ENCODE data around the gene MYH10. TPM values are rescaled to one million over a fixed set of nuclear protein-coding genes. Genes with fewer than 3 reads are reported as not detected.

MYH10 gene
- total RNA-seq, 1 experiment from 2014 or later, result 74.0 TPM

DNA sequence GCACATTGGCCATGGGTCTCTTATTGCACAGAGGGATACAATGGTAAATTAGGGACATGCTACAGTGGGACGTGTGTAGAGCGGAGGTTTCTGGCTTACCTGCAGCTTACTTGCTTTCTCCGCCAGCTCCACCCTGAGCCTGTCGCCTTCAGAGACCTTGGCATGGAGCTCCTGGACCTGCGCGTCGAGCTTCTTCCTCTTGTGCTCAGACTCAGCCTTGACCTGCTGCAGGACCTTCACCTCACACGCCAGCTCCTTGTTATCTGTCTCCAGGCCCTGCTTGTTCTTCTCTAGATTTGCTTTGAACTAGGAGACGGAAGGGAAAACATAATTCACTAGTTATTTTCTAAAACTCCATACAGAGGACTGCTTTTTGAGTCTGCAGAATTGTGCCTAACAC, 131.4 kb downstream of the MYH10 start:
- intact Hi-C loops (cut with micrococcal nuclease; ENCODE audit: unreplicated experiment), result no loop called here
- POLR2A ChIA-PET, result no interaction called here
- Histone ChIP-seq H3K36me3 (ENCODE audit: control insufficient read depth, insufficient read depth, low read length) (no peaks in the 10 kb centered on the region), H3K27me3 (replicated peaks; ENCODE audit: control insufficient read depth, insufficient read depth, low read length) (no peaks in the 10 kb centered on the region), H3K9me3 (no peaks in the 10 kb centered on the region), H3K4me3 (ENCODE audit: low read depth, low read length) (no peak overlapping the region), H3K4me1 (no peaks in the 10 kb centered on the region)
- Mint-ChIP-seq H3K9me3 (ENCODE audit: unreplicated experiment) (no peaks in the 10 kb centered on the region), H3K27me3 (ENCODE audit: insufficient read depth, unreplicated experiment) (no peaks in the 10 kb centered on the region), H3K36me3 (ENCODE audit: insufficient read depth, unreplicated experiment) (peaks cover 43% of the 10 kb centered on the region), H3K27ac (ENCODE audit: unreplicated experiment) (no peak overlapping the region), H3K4me1 (ENCODE audit: low read depth, unreplicated experiment) (no peaks in the 10 kb centered on the region), H3K4me3 (ENCODE audit: unreplicated experiment) (no peak overlapping the region)
- BruUV-seq (replicated peaks), result no TSS peak
- CTCF ChIA-PET, result no interaction called here
- no peak for DNase-seq
- TF ChIP-seq, protein P1, sequence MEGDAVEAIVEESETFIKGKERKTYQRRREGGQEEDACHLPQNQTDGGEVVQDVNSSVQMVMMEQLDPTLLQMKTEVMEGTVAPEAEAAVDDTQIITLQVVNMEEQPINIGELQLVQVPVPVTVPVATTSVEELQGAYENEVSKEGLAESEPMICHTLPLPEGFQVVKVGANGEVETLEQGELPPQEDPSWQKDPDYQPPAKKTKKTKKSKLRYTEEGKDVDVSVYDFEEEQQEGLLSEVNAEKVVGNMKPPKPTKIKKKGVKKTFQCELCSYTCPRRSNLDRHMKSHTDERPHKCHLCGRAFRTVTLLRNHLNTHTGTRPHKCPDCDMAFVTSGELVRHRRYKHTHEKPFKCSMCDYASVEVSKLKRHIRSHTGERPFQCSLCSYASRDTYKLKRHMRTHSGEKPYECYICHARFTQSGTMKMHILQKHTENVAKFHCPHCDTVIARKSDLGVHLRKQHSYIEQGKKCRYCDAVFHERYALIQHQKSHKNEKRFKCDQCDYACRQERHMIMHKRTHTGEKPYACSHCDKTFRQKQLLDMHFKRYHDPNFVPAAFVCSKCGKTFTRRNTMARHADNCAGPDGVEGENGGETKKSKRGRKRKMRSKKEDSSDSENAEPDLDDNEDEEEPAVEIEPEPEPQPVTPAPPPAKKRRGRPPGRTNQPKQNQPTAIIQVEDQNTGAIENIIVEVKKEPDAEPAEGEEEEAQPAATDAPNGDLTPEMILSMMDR (IDR thresholded peaks at IDR 0.05; ENCODE audit: insufficient read depth in 1 of 2, low read depth in 1 of 2, low read length in 1 of 2, severe bottlenecking in 1 of 2, unreplicated experiment in 1 of 2), result no peak

DNA sequence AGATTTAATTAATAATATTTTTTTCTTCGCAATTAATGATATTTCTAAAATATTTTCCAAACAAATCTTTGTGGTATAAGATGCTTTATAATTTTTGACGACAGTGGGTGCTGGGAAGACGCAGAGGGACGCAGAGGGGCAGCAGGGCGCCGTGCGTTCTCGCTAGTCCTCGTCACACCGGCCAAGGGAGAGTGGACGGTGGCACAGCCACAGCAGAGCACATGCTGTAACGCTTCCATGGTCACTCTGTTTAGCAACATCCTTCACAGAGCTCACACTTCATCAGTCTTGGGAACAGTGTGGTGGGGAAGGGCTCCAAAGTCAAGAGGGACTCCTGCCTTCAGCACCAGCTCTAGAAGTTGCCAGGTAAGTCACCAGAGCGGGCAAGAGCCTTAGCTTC, 134.4 kb downstream of the MYH10 start:
- TF ChIP-seq, protein P1 (IDR thresholded peaks at IDR 0.05; ENCODE audit: insufficient read depth in 1 of 2, low read depth in 1 of 2, low read length in 1 of 2, severe bottlenecking in 1 of 2, unreplicated experiment in 1 of 2), result no peak

DNA sequence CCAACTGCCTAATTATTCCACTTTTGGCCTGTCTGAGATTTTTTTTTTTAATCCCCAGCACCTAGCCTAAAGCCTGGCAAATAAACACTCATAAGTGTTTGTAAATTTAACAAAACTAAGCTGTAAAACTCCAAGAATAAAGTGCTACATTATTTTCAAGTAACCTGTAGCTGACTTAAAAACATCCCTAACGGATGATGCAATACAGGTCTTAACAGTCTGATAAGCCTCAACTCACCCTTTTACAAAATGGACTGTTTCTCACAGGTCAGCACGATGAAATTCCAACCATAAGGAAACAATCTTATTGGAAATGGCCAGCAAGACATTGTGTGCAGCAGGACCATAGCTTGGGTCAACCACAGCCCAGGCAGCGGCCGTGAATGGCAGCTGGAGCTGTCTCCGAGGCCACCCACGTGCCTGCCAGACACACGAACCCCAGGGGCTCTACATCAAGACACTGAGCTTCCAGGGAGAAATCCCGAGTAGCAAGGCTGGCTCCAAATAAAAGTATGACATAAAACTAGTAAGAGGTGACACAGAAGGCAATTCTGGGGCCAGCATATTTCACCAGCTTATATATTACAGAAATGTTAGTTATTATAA, 135.9 kb downstream of the MYH10 start:
- no peaks in the 10 kb centered on the region for H3K27me3 Mint-ChIP-seq (ENCODE audit: insufficient read depth, unreplicated experiment)
- H3K9me3 Mint-ChIP-seq (ENCODE audit: unreplicated experiment), result no peaks in the 10 kb centered on the region
- Histone ChIP-seq H3K27me3 (replicated peaks; ENCODE audit: control insufficient read depth, insufficient read depth, low read length) (no peaks in the 10 kb centered on the region), H3K4me3 (ENCODE audit: low read depth, low read length) (no peak overlapping the region), H3K36me3 (ENCODE audit: control insufficient read depth, insufficient read depth, low read length) (no peaks in the 10 kb centered on the region), H3K9me3 (no peaks in the 10 kb centered on the region), H3K4me1 (no peaks in the 10 kb centered on the region)
- no peaks in the 10 kb centered on the region for H3K4me1 Mint-ChIP-seq (ENCODE audit: low read depth, unreplicated experiment)
- no peak overlapping the region for H3K4me3 Mint-ChIP-seq (ENCODE audit: unreplicated experiment)
- TF ChIP-seq, protein P1 (IDR thresholded peaks at IDR 0.05; ENCODE audit: insufficient read depth in 1 of 2, low read depth in 1 of 2, low read length in 1 of 2, severe bottlenecking in 1 of 2, unreplicated experiment in 1 of 2), result no peak
- BruUV-seq (replicated peaks), result no TSS peak
- ChIA-PET CTCF (no interaction called here), POLR2A (no interaction called here)
- no peak for DNase-seq
- H3K36me3 Mint-ChIP-seq (ENCODE audit: insufficient read depth, unreplicated experiment), result peaks cover 64% of the 10 kb centered on the region
- no peak overlapping the region for H3K27ac Mint-ChIP-seq (ENCODE audit: unreplicated experiment)
- intact Hi-C loops (cut with micrococcal nuclease; ENCODE audit: unreplicated experiment), result no loop called here

More for the DNA sequence above, 134.4 kb downstream of the MYH10 start:
- no peaks in the 10 kb centered on the region for H3K27me3 Mint-ChIP-seq (ENCODE audit: insufficient read depth, unreplicated experiment)
- no TSS peak for BruUV-seq (replicated peaks)
- no peaks in the 10 kb centered on the region for H3K9me3 Mint-ChIP-seq (ENCODE audit: unreplicated experiment)
- ChIA-PET CTCF (no interaction called here), POLR2A (no interaction called here)
- Histone ChIP-seq H3K4me3 (ENCODE audit: low read depth, low read length) (no peak overlapping the region), H3K9me3 (no peaks in the 10 kb centered on the region), H3K36me3 (ENCODE audit: control insufficient read depth, insufficient read depth, low read length) (no peaks in the 10 kb centered on the region), H3K27me3 (replicated peaks; ENCODE audit: control insufficient read depth, insufficient read depth, low read length) (no peaks in the 10 kb centered on the region), H3K4me1 (no peaks in the 10 kb centered on the region)
- no peaks in the 10 kb centered on the region for H3K4me1 Mint-ChIP-seq (ENCODE audit: low read depth, unreplicated experiment)
- H3K36me3 Mint-ChIP-seq (ENCODE audit: insufficient read depth, unreplicated experiment), result peaks cover 63% of the 10 kb centered on the region
- H3K27ac Mint-ChIP-seq (ENCODE audit: unreplicated experiment), result no peak overlapping the region
- no peak for DNase-seq
- H3K4me3 Mint-ChIP-seq (ENCODE audit: unreplicated experiment), result no peak overlapping the region
- intact Hi-C loops (cut with micrococcal nuclease; ENCODE audit: unreplicated experiment), result no loop called here
